ENCODE measurements around the gene ADAMTS3.

GRCh38 chr4:72377491-72378194 is 191.4 kb downstream of the ADAMTS3 start:
- TF ChIP-seq, protein P1, sequence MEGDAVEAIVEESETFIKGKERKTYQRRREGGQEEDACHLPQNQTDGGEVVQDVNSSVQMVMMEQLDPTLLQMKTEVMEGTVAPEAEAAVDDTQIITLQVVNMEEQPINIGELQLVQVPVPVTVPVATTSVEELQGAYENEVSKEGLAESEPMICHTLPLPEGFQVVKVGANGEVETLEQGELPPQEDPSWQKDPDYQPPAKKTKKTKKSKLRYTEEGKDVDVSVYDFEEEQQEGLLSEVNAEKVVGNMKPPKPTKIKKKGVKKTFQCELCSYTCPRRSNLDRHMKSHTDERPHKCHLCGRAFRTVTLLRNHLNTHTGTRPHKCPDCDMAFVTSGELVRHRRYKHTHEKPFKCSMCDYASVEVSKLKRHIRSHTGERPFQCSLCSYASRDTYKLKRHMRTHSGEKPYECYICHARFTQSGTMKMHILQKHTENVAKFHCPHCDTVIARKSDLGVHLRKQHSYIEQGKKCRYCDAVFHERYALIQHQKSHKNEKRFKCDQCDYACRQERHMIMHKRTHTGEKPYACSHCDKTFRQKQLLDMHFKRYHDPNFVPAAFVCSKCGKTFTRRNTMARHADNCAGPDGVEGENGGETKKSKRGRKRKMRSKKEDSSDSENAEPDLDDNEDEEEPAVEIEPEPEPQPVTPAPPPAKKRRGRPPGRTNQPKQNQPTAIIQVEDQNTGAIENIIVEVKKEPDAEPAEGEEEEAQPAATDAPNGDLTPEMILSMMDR (IDR thresholded peaks at IDR 0.05): no peak
- TF ChIP-seq REST (IDR thresholded peaks at IDR 0.05; ENCODE audit: insufficient read depth in 1 of 2, low read depth in 2 of 2, low read length in 1 of 2) (no peak), SIN3A (IDR thresholded peaks at IDR 0.05; ENCODE audit: borderline replicate concordance, insufficient read depth, low read depth, low read length) (no peak)

Data from Panc1 (cell line).